GM21381 (cell line): ENCODE results near the gene MPP3.

Experiments
- ATAC-seq: cut with Tn5 transposase; IDR thresholded peaks from one replicate; pipeline ENCODE4 v1.9.1; 2021; ENCODE audit warnings: mild to moderate bottlenecking, moderate library complexity; ENCODE audit not compliant: unreplicated experiment

The MPP3 gene

GRCh38 chr17:43753493-43754129, 79.3 kb downstream of the MPP3 start:
- no peak for ATAC-seq
